ENCODE results near the gene HECW1.

- no peak for TF ChIP-seq EP300 (IDR thresholded peaks at IDR 0.05; ENCODE audit: borderline replicate concordance)
- TF ChIP-seq REST (IDR thresholded peaks at IDR 0.05; ENCODE audit: low read depth) = no peak
Measured at GRCh38 chr7:43593010-43593409, 480.6 kb downstream of the HECW1 start.
